Kasumi-1 (cell line): ENCODE measurements around the gene NPBWR2.
A peak's percentile ranks its signal among the peaks of the same experiment; 100 is the strongest.

Source experiments
- DNase-seq, 2 experiments: peaks; one replicate each; lab custom pipeline; 2025; lab: John Stamatoyannopoulos, UW

Gene NPBWR2

GRCh38 chr20:64072498-64073063, 34.8 kb downstream of the NPBWR2 start:
- no peak for DNase-seq

- no peak for DNase-seq
Measured at GRCh38 chr20:64071341-64072332, 35.7 kb downstream of the NPBWR2 start.

- DNase-seq: no peak
Measured at GRCh38 chr20:64070244-64070993, 36.9 kb downstream of the NPBWR2 start.

- peak in 1 of 2 experiments; percentile 17 for DNase-seq
Measured at GRCh38 chr20:64069614-64070243, 37.6 kb downstream of the NPBWR2 start.

GRCh38 chr20:64069209-64069613, 38.2 kb downstream of the NPBWR2 start:
- no peak for DNase-seq

GRCh38 chr20:64068386-64069208, 38.8 kb downstream of the NPBWR2 start:
- DNase-seq: no peak

- DNase-seq: no peak
Measured at GRCh38 chr20:64067733-64068307, 39.5 kb downstream of the NPBWR2 start.

- DNase-seq: no peak
Measured at GRCh38 chr20:64067005-64067632, 40.2 kb downstream of the NPBWR2 start.

- DNase-seq: no peak
Measured at GRCh38 chr20:64065974-64066343, 41.4 kb downstream of the NPBWR2 start.

- no peak for DNase-seq
Measured at GRCh38 chr20:64065062-64065973, 42.0 kb downstream of the NPBWR2 start.

GRCh38 chr20:64064145-64064698, 43.1 kb downstream of the NPBWR2 start:
- DNase-seq: no peak

GRCh38 chr20:64063389-64064144, 43.8 kb downstream of the NPBWR2 start:
- DNase-seq: no peak

GRCh38 chr20:64062596-64063388, 44.6 kb downstream of the NPBWR2 start, which contains the start of gene TCEA2:
Gene TCEA2, plus strand, starts transcription at chr20:64063198. Its CDS starts 115 bp downstream, at chr20:64063313.
- DNase-seq: peak; percentile 84 to 93

- no peak for DNase-seq
Measured at GRCh38 chr20:64062276-64062595, 45.1 kb downstream of the NPBWR2 start.

GRCh38 chr20:64058536-64058935, 48.8 kb downstream of the NPBWR2 start:
- no peak for DNase-seq

GRCh38 chr20:64057628-64058498, 49.5 kb downstream of the NPBWR2 start:
- DNase-seq: peak in 1 of 2 experiments; percentile 63
